Jurkat, Clone E6-1 (cell line): ENCODE measurements around the gene PHF5A.
"Not testable (repeated sequence)": the region's sequence is repeated elsewhere in the genome, so short reads cannot be mapped to it uniquely, and the experiment has no call there.

ENCODE experiments used
- DNase-seq: peaks from one replicate; pipeline ENCODE4 v3.0.0-alpha.2; 2011; ENCODE audit warnings: low read depth, low spot score
- H3K4me3 ChIP-seq: 2 replicates; pipeline ENCODE4 v1.5.1; 2011; ENCODE audit warnings: mild to moderate bottlenecking, low read length, control low read depth, moderate library complexity

Gene PHF5A

DNA sequence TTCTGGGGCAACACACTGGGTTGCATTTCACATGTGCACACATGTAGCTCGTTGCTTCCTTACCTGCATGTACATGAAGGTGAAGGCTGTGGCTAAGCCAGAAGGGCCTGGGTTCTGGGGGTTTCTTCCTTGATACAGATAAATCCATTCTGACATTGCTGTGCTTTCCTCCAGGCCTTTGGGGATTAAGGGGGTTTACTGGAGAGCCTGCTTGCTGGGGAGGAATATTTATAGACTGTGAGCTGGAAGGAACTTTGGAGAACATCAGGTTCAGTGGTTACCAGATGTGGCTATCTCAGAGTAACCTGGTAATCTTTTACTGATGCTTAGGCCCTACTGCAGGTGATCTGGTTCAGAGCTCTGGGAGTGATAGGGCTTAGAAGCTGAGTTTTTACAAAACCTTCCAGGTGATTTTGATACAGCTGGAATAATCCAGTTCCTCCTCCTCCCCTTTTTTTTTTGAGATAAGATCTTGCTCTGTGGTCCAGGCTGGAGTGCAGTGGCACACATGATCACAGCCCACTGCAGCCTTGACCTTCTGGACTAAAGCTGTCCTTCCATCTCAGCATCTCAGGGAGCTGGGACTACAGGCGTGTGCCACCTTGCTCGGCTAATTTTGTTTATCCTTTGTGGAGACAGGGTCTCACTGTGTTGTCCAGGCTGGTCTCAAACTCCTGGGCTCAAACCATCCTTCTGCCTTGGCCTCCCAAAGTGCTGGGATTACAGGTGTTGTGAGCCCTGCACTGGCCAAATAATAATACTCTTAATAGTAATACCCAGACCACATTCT, 20.3 kb upstream of the PHF5A start:
- H3K4me3 ChIP-seq: no peak overlapping the region
- no peak for DNase-seq

DNA sequence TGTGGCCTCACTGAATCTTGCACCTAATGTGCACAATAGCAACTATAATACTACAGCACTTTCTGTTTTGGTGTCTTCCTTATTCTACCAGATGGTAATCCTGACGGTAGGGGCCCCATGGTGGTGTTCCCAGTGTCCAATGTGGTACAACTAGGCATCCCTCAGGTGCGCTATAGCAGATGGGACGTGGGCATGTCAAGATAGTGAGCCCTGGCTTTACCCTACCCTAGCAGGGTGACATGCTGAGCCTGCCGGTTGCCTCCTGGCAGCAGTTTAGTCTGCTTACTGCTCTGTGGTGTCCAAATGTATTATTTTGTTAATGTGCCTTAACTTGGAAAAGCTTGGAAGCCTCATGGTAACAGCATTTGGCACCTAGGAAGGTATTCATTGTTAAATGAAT, 19.6 kb upstream of the PHF5A start:
- H3K4me3 ChIP-seq: no peak overlapping the region

DNA sequence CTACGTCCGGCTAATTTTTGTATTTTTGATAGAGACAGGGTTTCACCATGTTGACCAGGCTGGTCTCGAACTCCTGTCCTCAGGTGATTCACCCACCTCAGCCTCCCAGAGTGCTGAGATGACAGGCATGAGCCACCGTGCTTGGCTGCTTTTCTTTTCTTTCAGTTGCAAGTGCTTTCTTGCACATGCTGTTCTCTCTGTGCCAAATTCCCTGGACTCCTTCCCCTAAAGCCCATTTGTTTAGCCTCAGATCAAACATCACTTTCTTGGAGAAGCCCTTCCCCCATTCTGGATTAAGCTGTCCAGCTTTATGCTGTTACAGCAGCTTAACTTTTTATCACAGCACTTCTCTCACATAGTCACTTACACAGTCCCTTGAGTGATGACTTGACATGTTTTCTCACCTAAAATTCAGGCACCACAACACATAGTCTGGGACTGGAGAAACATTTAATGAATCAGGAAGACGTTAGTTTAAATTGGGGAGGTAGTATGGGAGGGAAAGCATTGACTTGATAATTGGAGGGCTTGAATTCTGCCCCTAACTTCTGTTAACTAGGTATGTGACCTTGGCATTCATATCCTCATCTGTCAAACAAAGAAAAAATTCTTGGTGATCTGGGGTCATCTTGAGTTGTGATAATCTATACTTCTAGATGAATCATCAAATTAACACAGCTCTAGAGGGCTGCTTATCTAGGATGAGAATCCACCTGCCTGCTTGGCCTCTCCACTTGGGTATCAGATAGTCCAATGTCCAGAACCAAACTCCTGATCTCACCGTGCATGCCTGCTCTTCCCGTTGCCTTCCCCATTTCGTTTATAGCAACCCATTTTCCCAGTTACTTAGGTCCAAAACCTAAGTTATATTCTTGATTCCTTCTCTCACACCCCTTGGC, 18.8 kb upstream of the PHF5A start:
- no peak for DNase-seq

More for the DNA sequence above, 19.6 kb upstream of the PHF5A start:
- DNase-seq: no peak

DNA sequence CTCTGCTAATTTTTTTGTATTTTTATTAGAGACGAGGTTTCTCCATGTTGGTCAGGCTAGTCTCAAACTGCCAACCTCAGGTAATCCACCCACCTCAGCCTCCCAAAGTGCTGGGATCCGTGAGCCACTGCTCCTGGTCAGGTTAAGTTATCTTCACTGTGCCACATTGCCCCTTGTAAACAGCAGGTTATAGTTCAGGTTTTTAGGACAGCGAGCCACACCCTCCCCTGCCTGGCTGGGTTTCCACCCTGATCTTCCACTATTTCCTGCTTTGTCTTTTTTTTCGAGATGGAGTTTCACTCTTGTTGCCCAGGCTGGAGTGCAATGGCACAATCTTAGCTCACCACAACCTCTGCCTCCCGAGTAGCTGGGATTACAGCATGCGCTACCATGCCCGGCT, 16.5 kb upstream of the PHF5A start:
- H3K4me3 ChIP-seq: no peak overlapping the region
- no peak for DNase-seq

More for the DNA sequence above, 18.8 kb upstream of the PHF5A start:
- no peak overlapping the region for H3K4me3 ChIP-seq

DNA sequence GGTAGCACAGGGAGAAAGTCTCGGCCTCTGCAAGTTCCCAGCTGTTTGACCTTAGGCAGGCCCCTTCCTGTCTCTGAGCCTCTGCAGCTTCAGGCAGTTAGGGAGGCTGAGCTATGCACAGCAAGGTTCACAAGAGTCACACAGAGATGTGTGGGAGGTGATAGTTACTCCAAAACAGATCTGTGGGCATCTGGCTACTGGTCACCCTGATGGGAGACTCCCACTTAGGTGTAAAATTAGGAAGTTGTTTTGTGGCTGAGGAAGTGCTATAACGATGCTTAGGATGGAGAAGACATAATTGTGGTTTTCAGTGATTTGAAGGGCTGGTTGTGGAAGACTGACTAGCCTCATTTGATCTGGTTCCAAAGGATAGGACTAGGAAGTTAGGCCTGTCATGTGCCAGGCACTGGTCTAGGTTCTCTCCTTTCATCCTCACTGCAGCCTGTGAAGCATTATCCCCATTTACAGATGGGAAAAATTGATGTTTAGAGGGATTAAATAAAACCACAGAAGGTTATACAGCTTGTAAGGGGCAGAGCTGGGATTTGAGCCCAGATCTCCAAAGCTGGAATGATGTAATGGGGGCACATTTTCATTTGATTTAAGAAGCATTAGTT, 13.9 kb upstream of the PHF5A start:
- no peak overlapping the region for H3K4me3 ChIP-seq
- DNase-seq: no peak

DNA sequence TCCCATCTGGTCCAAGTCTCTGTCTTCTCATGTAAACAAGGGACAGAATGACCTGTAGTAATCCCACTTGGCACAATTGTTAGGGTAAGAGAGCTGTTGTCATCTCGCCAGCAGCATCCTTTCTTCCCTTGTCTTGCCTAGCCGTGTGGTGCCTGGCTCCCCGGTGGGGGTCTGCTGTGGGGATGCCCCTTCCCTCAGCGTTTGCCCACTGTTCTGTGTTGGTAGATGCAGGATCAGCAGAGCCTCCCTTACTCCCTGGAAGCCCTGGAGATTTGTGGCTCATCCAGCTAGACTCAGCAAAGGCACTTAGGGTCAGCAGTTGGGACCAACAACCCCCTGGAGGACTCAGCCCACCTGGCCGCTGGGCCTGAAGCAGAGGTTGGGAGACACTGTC, 13.4 kb upstream of the PHF5A start:
- H3K4me3 ChIP-seq: no peak overlapping the region
- no peak for DNase-seq

DNA sequence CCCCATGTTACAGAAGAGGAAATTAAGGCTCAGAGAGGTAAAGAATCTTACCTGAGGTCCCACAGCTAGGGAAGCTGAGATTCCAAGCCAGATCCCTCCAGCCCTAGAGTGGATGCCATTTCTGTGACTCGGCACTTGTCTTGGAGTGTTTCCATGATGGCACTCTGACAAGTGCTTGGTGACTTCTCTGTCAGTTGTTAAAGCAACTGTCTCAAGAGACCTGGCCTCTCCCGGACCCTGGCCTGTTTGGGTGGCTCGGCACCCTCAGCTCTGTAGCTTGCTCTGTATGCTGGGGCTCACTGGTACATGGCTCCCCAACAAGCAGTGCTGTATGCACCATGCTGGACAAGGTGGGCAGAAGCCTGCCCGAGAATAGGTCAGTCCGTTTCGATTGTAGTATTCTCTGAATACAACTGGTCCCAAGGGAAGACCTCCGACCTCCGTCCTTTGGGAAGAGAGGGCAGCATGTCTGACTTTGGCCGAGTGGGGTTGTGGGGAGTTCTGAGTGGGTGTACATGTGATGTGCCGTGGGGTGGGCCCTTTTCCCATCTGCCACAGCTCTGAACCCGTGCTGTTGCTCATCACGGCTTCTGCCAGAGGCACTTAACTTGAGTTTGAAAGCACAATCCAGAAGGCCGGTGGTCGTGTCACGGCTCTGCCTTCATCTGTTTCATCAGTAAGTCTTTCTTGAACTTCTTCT, 12.8 kb upstream of the PHF5A start:
- no peak overlapping the region for H3K4me3 ChIP-seq
- no peak for DNase-seq

DNA sequence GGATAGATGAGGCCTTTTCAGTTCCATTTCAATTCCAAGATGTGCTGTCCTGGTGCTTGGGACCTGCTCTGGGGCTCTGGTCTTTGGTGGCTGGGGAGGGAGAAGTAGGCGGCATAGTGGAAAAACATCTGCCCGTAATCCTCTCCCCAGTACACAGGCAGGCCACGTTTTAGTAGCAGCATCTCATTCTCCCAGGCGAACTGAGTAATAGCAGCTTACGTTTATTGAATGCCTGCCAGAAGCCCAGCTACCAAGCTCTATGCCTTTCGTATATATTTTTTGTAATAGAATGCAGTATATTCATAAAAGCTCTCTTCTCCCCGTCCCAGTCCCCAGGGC, 11.9 kb upstream of the PHF5A start:
- no peak overlapping the region for H3K4me3 ChIP-seq
- DNase-seq: no peak

DNA sequence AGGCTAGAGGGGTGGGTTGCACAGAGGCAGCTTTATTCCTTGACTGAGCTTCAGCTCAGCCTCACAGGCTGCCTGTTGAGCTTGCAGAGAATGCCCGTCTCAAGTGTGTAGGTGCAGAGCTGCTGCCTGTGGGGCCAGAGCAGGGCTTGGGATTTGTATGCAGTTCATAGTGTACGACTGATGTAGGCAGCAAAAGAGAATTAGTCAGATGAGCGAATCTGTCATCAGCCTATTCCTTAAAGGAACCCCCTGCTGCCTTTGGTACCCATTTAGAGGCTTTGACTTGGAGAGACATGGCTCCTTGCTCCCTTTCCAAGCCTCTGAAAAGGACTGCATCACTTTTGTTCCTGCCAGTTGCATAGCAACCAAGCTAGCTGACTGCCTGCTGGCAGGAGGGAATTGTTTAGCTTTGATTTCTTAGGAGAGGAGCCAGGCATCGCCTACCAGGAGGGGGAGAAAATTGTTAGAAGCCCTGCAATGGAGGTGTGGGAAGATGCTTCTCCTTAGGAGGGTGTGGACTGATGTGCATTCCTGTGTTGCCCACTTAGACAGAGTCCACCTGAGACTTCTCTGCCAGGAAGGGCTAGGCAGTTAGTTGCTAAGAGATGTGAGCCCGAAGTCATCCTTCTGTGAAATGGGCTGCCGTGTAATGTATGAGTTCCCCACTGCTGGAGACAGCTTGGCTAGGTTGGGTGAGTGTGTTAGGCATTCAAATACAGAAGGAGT, 11.3 kb upstream of the PHF5A start:
- no peak for DNase-seq

DNA sequence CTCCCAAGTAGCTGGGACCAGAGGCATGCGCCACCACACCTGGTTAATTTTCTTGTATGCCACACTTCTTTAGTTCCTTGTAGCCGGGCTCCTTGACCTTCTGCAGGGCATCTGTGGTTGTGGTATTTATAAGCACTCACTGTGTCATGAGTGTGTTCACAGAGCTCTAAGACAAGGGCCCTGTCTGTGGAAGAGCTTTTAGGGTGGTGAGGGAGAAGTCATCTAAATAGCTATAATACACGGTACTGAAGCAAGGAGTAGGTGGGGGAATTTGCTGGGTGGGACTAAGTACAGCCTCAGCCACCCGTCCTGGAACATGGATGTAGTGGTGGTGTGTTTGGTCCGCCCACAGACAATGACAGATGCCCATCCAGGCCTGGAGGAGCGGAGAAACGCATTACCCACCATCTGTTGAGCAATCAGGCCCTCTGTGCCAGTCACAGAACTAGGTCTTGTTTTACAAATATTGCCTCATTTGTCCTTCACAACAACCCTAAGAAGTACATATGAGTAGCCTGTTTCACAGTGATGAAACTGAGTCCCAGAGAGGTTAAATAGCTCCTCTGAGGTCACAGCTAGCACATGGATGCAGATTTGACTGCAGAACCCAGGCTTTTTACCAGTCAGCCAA, 10.5 kb upstream of the PHF5A start:
- H3K4me3 ChIP-seq: no peak overlapping the region
- no peak for DNase-seq

More for the DNA sequence above, 11.3 kb upstream of the PHF5A start:
- no peak overlapping the region for H3K4me3 ChIP-seq

DNA sequence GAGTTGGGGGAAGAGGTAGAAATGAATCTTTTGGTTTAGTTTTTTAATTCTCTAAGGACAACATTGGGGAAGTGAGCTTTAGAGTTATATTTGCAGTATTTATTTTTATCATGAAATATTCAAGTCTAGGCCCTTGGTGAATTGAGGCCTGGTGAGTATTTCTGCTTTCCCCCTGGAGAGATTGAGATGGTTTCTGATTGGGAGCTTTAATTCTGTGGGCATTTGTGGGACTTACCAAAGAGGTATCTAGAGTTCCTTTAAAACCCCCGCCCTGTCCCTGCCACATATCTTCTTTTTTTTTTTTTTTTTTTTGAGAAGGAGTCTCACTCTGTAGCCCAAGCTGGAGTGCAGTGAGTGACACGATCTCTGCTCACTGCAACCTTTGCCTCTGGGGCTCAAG, 10.0 kb upstream of the PHF5A start:
- no peak overlapping the region for H3K4me3 ChIP-seq
- DNase-seq: no peak

DNA sequence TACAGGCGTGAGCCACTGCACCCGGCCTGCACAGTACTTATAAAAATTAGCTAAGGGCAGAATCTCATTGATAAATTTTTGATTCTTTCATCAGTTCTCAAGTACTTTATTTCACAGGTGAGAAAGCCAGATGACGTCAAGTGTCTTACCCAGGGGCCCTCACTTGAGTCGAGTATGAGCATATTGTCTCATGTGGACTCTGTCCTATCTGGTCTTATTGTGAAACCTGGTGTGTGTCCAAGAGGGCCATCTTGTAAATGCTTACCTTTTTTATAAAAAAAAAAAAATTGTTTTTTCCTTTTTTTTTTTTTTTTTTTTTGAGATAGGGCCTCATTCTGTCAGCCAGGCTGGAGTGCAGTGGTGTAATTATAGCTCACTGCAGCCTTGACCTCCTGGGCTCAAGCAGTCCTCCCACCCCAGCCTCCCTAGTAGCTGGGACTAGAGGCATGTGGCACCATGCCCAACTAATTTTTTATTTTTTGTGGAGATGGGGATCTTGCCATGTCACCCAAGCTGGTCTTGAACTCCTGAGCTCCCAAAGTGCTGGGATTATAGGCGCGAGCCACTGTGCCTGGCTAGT, 6.5 kb upstream of the PHF5A start:
- H3K4me3 ChIP-seq: no peak overlapping the region
- no peak for DNase-seq

DNA sequence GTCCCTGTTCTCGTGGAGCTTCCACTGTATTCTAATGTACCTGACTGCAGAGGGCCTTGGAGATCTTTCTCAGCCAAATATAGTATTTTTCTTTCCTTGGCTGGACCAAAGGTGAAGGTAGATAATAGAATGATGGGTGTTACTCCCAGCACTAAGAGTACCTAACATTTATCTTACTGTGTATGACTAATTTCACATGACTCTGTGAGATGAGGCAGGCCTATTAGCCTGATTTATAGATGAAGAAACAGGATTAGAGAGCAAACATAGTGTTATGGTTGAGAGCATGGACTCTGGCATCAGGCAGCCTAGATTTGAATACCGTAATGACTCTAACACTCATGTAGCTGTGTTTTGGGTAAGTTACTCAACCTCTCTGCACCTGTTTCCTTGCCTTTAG, 3.1 kb upstream of the PHF5A start:
- DNase-seq: no peak
- no peak overlapping the region for H3K4me3 ChIP-seq

DNA sequence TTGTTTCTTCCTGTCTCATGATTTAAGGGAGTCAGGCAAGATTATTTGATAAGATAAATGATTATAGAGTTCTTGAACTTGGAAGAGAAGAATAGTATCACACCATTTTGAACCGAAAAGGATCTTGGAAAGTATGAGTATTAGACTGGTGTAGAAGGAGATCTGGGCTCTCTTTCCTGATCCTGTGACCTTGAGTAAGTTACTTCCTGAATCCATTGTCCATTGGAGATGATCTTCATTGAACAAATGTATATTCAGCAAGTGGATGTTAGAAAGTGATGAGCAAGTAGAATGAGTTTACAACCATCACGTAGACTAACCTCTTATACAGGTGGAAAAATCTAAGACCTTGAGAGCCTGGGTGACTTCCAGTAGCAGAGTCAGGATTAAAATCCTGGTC, 2.4 kb upstream of the PHF5A start:
- DNase-seq: no peak
- no peak overlapping the region for H3K4me3 ChIP-seq

DNA sequence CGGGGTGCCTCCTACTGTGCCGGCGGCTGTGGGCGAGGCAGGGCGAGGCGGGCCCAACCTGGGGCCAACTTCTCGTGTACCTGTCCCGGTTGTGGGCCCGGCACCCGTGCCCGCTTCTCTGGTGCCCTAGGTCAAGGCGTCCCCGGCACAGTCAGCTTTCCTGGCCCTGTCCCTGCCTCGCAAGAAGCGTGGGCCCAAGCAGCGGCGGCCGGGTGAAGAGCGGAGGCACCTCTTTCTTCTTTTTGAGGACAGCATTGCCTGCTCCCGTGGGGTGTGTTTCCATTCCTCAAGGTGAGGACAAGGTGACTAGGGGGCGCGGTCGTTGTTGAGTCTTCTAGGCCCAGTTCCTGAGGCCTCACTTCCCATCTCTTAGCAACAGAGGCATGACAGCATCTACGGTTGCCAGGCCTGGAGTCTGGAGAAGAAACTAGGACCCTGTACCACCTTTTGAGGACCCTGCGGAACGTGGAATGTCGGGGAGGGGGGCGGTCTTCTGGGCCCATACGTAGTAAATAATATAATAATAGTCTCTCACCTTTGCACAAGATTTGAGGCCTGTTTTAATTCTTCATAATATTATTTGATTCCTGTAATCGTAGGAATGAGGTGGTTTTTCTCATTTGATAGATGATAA, 843 bp upstream of the PHF5A start:
- peak overlapping the region; percentile 94 for H3K4me3 ChIP-seq
- DNase-seq: peak; percentile 16

DNA sequence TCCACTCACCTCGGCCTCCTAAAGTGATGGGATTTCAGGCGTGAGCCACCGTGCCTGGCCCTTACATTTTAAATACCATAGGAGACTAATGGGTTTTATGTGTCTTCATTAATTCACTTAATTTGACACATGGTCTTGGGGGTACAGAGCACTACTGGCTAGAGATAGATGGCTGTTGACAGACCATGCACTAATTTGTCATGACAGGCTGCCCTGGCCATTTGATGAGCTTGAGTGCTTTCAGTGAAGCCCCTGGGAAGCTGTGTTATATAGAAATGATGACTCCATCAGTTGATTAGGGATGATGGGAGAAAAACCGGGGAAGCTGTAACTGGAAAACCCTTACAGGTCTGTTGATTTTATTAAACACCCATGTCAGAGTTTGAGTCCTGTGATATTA, 6.6 kb downstream of the PHF5A start:
- no peak overlapping the region for H3K4me3 ChIP-seq
- DNase-seq: no peak

DNA sequence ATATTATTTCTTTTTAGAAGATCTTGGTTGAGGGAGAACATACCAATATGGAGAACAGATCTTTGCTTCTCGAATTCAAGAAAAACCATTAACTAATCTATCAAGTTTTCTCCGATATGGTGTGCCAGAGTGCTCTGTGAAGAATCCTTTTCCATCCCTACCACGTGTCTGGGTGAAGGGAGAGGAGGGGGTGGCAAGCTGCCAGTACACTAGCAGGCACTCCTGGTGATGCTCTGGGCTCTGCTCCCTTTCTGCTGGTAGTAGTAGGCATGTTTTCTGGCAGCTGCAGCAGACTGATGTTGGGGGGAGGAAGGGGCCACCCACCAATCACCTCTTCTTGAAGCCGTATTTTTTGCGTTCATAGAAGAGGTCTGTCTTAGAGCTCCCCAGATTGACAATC, 8.4 kb downstream of the PHF5A start:
- not testable (repeated sequence) for H3K4me3 ChIP-seq, DNase-seq

DNA sequence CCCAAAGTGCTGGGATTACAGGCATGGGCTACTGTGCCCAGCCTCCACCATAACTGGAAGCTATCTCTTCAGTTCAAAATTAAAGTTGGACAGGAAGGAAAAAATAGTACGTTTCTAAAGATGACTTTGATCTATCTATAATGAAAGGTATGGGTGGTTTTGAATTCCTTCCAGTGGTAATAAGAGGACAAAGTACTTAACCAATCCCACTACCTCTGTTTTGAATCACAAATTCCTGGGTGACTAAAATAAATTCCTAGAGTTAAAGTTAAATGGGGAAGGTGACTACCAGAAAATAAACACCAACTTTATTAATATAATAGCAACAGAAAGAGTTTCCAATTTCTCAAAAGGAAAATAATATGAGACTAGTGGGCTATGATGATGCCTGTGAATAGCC, 9.1 kb downstream of the PHF5A start:
- no peak for DNase-seq
- no peak overlapping the region for H3K4me3 ChIP-seq
